Loucy (cell line): ENCODE measurements around the gene ADARB2.

Experiments
- H2AFZ ChIP-seq: fragments of 200-600 bp; sonication (generic); 2 replicates; pipeline ENCODE4 v1.6.0; 2016; ENCODE audit warnings: antibody characterized with exemption, mild to moderate bottlenecking, low read length, moderate library complexity
- H3F3A ChIP-seq: fragments of 200-600 bp; 2 replicates; pipeline ENCODE4 v1.6.0; 2016; ENCODE audit warnings: antibody characterized with exemption, low read depth, mild to moderate bottlenecking
- H3K27me3 ChIP-seq: fragments of 200-600 bp; sonication (generic); 2 replicates; pipeline ENCODE4 v1.6.1; 2014; ENCODE audit warnings: low read length, mild to moderate bottlenecking; ENCODE audit not compliant: insufficient read depth, poor library complexity, severe bottlenecking
- H3K36me3 ChIP-seq: fragments of 200-600 bp; sonication (generic); 2 replicates; pipeline ENCODE4 v1.6.1; 2016; ENCODE audit warnings: low read length; ENCODE audit not compliant: insufficient read depth
- H3K4me1 ChIP-seq: fragments of 200-600 bp; sonication (generic); 2 replicates; pipeline ENCODE4 v1.5.1; 2014; ENCODE audit warnings: low read length, mild to moderate bottlenecking; ENCODE audit not compliant: insufficient read depth, poor library complexity, severe bottlenecking
- H3K4me2 ChIP-seq: fragments of 200-600 bp; sonication (generic); 2 replicates; pipeline ENCODE4 v1.6.0; 2014; ENCODE audit warnings: antibody characterized with exemption, low read length, low read depth, mild to moderate bottlenecking; ENCODE audit not compliant: poor library complexity, severe bottlenecking
- H3K4me3 ChIP-seq: fragments of 200-600 bp; sonication (generic); 2 replicates; pipeline ENCODE4 v1.5.1; 2014; ENCODE audit warnings: low read length, mild to moderate bottlenecking, mixed read lengths; ENCODE audit not compliant: poor library complexity, severe bottlenecking
- H3K79me2 ChIP-seq: fragments of 200-600 bp; sonication (generic); 2 replicates; pipeline ENCODE4 v1.6.1; 2014; ENCODE audit warnings: low read length; ENCODE audit not compliant: insufficient read depth
- H3K9ac ChIP-seq: fragments of 200-600 bp; sonication (generic); 2 replicates; pipeline ENCODE4 v1.6.0; 2014; ENCODE audit warnings: mild to moderate bottlenecking, low read depth, low read length, moderate library complexity; ENCODE audit not compliant: poor library complexity, severe bottlenecking
- H3K9me2 ChIP-seq: fragments of 200-600 bp; sonication (generic); replicated peaks from 2 replicates; pipeline ENCODE4 v1.6.1; 2016; ENCODE audit warnings: low read depth, low read length, mixed read lengths
- H3K9me3 ChIP-seq: fragments of 200-600 bp; sonication (generic); 2 replicates; pipeline ENCODE4 v1.6.1; 2014; ENCODE audit warnings: mild to moderate bottlenecking, antibody characterized with exemption, low read length, low read depth; ENCODE audit not compliant: insufficient read depth
- H4K20me1 ChIP-seq: fragments of 200-600 bp; sonication (generic); 2 replicates; pipeline ENCODE4 v1.6.0; 2014; ENCODE audit warnings: antibody characterized with exemption, low read length, mild to moderate bottlenecking; ENCODE audit not compliant: insufficient read depth, poor library complexity, severe bottlenecking
- CTCF ChIP-seq: fragments of 200-600 bp; sonication (generic); conservative IDR thresholded peaks from 2 replicates; pipeline ENCODE4 v1.5.1; 2014; ENCODE audit warnings: mild to moderate bottlenecking, antibody characterized with exemption, low read length
- EZH2phosphoT487 ChIP-seq: fragments of 200-600 bp; IDR thresholded peaks from 2 replicates; pipeline ENCODE4 v1.6.1; 2018; ENCODE audit warnings: antibody characterized with exemption, mild to moderate bottlenecking, moderate library complexity, borderline replicate concordance

ADARB2 gene

GRCh38 chr10:1213252-1214070 lies 523.9 kb downstream of the ADARB2 start:
- TF ChIP-seq EZH2phosphoT487: no peak
- TF ChIP-seq CTCF: no peak
- no peaks in the 10 kb centered on the region for H3K9me2 ChIP-seq
- no peaks in the 10 kb centered on the region for H3F3A ChIP-seq
- H3K36me3 ChIP-seq: no peaks in the 10 kb centered on the region
- no peak overlapping the region for H3K9ac ChIP-seq
- no peaks in the 10 kb centered on the region for H3K27me3 ChIP-seq
- no peak overlapping the region for H2AFZ ChIP-seq
- H4K20me1 ChIP-seq: no peaks in the 10 kb centered on the region
- no peaks in the 10 kb centered on the region for H3K79me2 ChIP-seq
- H3K4me3 ChIP-seq: no peak overlapping the region
- no peak overlapping the region for H3K4me2 ChIP-seq
- no peaks in the 10 kb centered on the region for H3K9me3 ChIP-seq
- H3K4me1 ChIP-seq: no peaks in the 10 kb centered on the region

- Histone ChIP-seq H3K9me2 (no peaks in the 10 kb centered on the region), H3K9me3 (no peaks in the 10 kb centered on the region), H2AFZ (no peak overlapping the region), H3K79me2 (no peaks in the 10 kb centered on the region), H3K4me3 (no peak overlapping the region), H4K20me1 (no peaks in the 10 kb centered on the region), H3K9ac (no peak overlapping the region), H3K36me3 (no peaks in the 10 kb centered on the region), H3K4me1 (no peaks in the 10 kb centered on the region), H3K4me2 (no peak overlapping the region), H3F3A (no peaks in the 10 kb centered on the region), H3K27me3 (no peaks in the 10 kb centered on the region)
- TF ChIP-seq CTCF (no peak), EZH2phosphoT487 (no peak)
These were observed 524.7 kb downstream of the ADARB2 start for GRCh38 chr10:1212571-1213141.

GRCh38 chr10:1211844-1212570 lies 525.3 kb downstream of the ADARB2 start:
- TF ChIP-seq CTCF (no peak), EZH2phosphoT487 (no peak)
- Histone ChIP-seq H3F3A (no peaks in the 10 kb centered on the region), H3K79me2 (no peaks in the 10 kb centered on the region), H3K9ac (no peak overlapping the region), H3K27me3 (no peaks in the 10 kb centered on the region), H3K36me3 (no peaks in the 10 kb centered on the region), H3K9me3 (no peaks in the 10 kb centered on the region), H3K4me2 (no peak overlapping the region), H2AFZ (no peak overlapping the region), H3K9me2 (no peaks in the 10 kb centered on the region), H4K20me1 (no peaks in the 10 kb centered on the region), H3K4me3 (no peak overlapping the region), H3K4me1 (no peaks in the 10 kb centered on the region)
